D341Med (cell line): ENCODE results near the gene SLC35F3.
A peak's percentile ranks its signal among the peaks of the same experiment; 100 is the strongest.
"Not testable (repeated sequence)": the region's sequence is repeated elsewhere in the genome, so short reads cannot be mapped to it uniquely, and the experiment has no call there.

ENCODE experiments used
- DNase-seq: peaks from one replicate; pipeline ENCODE4 v3.0.0; 2012; ENCODE audit warnings: low spot score

The SLC35F3 gene

GRCh38 chr1:234199476-234200127 lies 295.1 kb downstream of the SLC35F3 start:
- no peak for DNase-seq

DNA sequence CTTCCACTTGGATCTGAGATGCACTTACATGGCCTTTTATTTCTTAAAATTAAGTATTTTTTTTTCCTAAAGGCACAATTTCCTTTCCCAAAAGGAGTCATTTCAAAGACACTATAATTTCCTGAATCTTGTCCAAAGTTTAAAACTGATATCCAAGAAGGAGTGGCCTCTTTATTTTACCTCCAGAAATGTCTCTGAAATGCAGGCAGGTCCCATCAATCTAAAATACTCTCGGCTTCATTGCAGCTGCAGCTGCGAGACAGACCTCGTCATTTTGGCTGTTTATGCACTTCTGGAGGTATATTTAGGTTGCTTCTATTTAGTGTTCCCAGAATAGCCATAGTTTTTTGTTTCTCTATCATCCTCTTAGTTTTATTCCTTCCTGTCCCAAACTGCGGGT lies 296.1 kb downstream of the SLC35F3 start:
- no peak for DNase-seq

GRCh38 chr1:234201600-234201999 lies 297.1 kb downstream of the SLC35F3 start:
- no peak for DNase-seq

DNA sequence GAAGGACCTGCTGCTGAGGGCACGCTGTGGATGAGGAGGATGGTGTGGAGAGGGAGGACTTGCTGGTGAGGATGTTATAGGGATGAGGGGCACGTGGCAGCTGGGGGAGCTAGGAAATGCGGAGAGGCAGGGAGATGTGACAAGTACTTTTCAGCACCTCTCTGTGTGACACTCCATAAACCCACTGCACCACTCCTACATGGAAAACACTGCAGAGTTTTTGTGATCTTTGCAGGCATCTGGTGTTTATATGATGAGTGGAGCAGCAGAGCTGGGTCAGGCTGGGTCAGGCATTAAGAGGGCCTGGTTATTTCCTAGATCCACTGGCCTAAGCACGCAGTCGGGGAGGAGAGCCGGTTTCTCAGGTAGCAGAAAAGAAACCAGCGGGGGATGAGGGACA lies 301.5 kb downstream of the SLC35F3 start:
- DNase-seq = no peak

GRCh38 chr1:234206651-234207284 lies 302.3 kb downstream of the SLC35F3 start:
- DNase-seq = no peak

DNA sequence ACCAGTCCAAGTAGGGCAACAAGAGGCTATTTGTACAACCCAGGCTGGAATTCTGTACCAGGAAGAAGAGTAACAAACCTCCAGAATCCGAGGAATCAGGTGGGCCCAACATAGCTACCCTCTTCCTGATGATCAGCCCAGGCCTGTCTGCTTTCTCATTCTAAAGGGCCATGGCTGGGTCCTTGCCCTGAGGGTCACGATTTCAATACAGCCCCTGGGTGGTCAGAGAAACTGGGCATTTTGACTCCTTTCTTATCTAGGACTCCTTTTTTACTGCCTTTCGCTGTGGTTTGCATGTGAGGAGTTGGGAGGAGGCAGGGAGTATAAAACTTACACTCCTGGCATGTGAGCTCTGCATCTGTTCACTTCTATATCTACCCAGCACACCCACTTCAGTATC lies 303.9 kb downstream of the SLC35F3 start:
- no peak for DNase-seq

DNA sequence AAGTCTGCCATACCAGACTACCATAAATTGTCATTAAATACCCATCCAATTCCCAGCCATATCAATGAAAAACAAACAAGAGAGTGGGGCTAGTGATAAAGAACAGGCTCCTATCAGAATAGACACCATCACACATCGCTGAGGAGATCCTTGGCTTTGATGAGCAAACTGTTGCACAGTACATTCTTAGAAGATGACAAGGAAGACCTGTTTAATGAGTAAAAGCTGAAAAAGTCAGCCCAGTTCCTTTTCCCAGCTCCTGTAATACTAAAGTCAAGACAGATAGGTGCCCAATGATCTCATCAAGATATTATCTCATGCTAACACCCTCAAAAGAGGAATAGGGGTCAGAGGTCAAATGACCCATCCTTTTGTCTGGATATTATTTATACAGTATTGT lies 304.3 kb downstream of the SLC35F3 start:
- DNase-seq = no peak

DNA sequence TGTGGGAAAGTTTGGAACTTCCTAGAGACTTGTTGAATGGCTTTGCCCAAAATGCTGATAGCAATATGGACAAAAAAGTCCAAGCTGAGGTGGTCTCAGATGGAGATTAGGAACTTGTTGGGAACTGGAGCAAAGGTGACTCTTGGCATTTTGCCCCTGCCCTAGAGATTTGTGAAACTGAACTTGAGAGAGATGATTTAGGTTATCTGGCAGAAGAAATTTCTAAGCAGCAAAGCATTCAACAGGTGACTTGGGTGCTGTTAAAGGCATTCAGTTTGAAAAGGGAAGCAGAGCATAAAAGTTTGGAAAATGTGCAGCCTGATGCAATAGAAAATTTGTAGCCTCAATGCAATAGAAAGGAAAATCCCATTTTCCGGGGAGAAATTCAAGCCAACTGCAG lies 306.0 kb downstream of the SLC35F3 start:
- not testable (repeated sequence) for DNase-seq

DNA sequence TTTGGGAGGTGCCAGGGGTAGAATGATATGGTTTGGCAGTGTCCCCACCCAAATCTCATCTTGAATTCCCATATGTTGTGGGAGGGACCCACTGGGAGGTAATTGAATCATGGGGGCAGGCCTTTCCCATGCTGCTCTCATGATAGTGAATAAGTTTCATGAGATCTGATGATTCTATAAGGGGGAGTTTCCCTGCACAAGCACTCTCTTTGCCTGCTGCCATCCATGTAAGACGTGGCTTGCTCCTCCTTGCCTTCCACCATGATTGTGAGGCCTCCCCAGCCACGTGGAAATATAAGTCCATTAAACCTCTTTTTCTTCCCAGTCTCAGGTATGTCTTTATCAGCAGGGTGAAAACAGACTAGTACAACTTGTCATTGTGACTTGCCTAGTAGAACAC lies 307.4 kb downstream of the SLC35F3 start:
- DNase-seq = not testable (repeated sequence)

- DNase-seq = peak; percentile 69
These were observed 308.5 kb downstream of the SLC35F3 start for GRCh38 chr1:234212764-234213657.

DNA sequence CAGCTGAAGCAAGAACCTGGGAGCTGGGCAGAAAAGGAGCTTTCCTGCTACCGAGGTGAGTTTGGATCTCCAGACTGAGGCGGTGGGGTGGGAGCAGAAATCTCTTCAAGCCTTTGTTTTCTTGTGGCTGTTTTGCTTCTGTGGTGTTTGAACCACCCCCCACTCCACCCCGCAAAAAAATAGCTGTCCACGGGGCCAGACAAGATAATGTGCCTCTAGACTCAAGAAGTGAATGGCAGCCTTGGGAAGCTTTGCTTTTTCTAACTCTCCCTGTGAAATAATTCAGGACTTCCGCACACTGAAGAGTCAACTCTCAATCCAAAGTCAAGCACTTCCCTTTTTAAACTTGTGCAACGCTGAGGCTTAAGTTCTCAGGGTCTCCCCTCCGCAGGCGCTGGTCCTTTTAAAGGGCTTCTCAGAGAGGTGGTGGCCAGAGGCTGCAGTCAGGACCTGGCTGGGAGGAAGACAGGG lies 309.2 kb downstream of the SLC35F3 start:
- no peak for DNase-seq

GRCh38 chr1:234214129-234214910 lies 309.8 kb downstream of the SLC35F3 start:
- DNase-seq = no peak

DNA sequence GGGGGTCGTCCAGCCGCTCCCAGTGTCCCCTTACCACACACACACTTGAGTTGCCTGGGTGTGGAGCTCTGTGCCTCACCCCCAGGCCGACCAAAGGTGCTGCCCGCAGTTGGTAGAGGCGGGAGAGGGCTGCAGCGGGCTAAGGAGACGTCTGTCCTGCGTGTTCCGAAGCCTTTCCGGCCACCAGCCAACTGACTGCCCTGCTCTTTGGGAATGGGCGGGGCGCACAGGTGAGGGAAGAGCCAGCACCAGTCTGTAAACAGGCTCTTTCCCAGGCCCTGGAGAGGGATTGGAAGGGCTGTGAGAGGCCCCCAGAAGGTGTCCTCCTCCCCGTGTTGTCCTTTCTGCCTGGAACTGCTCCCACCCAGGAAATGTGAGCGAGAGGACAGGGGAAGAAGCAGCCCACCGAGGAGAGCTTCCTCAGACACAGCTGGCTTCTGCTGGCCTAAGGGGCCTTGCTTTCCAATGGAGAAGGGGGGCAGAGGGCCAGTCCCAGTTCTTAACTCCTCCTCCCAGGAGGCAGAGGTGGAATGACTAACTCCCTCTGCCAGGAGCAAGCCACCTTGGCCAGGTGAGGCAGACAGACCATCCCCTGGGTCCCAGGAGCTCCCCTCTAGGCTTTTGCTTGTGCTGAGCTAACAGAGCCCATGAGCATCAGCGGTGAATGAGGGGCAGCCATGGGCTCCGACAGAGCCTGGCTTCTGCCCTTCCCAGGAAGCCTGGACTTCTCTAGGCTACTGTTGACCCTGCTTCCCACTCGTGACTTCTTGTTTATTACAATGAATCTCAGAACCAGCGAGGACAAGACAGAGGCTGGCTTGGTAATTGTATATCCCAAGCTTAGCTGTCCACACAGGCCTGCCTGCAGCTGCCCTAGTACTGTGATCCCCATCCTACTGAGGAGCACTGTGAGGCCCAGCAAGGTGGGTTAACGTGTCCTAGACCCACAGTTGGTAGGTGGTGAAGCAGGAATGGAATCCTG lies 310.7 kb downstream of the SLC35F3 start:
- no peak for DNase-seq

DNA sequence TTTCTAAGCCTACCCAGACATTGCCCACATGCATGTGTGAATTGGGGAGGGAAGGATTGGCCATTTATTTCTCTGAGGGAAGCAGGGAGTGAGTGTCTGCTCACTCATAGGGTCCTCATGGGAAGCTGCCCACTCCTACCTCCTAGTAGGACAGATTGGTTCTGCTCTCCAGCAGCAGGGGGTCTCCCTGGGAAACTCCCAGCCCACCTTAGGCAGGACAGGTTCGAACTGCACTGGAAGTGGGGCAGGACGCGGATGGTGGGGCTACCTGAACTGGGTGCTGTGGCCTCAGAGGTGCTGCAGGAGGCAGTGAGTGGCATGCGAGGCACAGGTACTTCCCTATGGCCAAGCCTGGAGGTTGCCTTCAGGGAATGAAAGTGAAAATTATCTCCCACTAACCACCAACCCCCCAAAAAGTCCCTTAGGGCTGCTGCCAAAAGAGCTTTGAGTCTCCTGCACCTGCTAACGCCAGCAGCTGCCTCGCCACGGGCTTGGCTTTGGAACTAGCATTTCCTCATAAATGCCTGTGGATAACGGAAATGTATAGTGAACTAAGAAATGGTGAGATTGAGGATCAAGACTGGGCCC lies 311.7 kb downstream of the SLC35F3 start:
- no peak for DNase-seq

DNA sequence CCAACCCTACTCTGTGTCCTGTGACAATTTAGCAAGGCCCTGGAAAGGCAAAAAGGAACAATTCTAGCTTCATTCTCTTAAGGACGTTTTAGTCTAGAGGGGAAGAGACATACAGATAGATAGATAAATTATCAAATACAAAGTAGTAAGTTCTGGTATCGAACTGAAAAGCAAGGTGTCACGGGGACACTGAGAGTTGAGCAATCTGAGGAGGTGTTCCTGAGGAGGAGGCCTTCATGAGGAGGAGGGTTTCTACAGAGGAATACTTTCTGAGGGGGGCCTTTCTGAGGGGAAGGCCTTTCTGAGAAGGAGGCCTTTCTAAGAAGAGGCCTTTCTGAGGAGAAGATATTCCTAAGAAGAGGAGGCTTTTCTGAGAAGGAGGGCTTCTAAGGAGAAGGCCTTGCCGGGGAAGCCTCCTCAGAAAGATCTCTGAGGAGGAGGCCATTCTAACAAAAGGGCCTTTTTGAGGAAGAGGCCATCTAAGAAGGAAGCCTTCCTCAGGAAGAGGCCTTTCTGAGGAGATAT lies 312.9 kb downstream of the SLC35F3 start:
- DNase-seq = no peak

DNA sequence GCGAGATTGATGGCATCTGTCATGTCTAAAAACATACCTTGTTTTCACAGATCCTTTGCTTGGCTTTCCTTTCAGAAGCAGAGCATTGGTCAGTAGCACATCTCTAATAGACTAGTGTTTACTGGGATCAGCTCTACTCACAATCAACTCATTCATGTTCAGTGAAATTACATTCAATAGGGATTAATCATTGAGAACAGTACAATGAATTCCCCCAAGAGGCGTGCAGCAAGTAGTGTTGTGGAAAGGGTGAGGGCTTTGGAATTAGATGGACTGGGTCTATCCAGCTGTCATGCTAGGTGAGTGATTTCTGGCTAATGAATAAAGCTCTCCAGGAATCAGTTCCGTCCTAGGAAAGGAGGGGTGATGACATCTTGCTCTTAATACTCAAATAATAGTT lies 313.6 kb downstream of the SLC35F3 start:
- DNase-seq = peak; percentile 58

- no peak for DNase-seq
These were observed 315.2 kb downstream of the SLC35F3 start for GRCh38 chr1:234219711-234220110.

DNA sequence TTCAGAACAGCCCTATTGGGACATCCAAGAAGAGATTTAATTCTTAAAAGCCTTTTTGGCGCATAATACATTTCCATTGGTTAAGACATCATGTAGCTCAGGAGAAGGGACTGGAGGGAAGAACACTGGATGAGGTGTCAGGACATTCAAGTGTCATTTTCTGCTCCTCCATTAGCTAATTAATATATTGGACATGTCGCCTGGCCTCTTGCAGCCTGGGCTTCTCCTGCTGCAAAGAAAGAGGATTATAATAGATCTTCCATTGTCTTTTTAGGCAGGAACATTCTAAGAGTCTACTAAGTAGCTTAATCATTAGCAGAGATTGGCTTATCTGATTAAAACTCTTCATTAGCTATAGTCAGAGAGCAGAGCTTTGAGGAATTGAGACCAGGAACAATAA lies 317.1 kb downstream of the SLC35F3 start:
- DNase-seq = peak; percentile 73

DNA sequence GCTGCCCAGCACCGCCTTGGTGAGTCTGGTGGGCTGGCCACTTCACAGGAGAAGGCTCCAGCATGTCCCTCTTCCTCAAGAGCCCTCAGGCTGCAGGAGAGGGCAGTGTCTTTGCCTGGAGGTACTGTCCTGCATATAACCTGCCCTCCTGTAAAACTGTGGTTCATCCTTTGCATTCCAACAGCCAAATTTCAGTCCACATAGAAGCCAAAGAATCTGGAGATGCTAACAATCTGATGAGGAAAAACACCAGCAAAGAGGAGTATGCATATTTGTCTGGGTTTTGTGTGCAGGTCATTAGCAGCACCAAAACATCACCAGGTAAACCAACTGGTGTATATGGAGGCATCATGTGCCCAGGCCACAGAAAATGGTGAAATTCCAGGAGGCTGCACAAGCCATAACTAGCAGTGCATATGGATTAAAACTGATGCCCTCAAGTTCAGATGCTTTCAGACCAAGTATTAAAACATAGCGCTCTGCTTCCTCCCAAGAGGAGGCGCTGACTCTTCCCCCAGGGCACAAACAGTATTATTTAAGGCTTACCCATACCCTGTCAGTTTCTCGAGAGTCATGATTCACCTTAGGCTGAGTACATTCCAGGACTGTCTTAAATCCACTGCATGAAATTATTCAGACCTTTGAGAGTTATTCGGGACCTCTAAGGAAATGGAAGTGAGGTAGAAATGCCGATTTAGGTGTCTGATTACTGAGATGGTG lies 318.2 kb downstream of the SLC35F3 start:
- no peak for DNase-seq
